GM18951 (cell line): ENCODE measurements around the gene OR2A5.
"Not testable (repeated sequence)": the region's sequence is repeated elsewhere in the genome, so short reads cannot be mapped to it uniquely, and the experiment has no call there.

Source experiments
- POLR2A ChIP-seq: IDR thresholded peaks from 4 replicates; pipeline ENCODE4 v1.6.1; 2011; ENCODE audit warnings: mild to moderate bottlenecking; ENCODE audit not compliant: insufficient read length, insufficient read depth; ENCODE audit errors: extremely low read depth
- in situ Hi-C: fragments of 300-500 bp; cut with MboI; formaldehyde crosslinking; loops from one replicate; pipeline ENCODE4 v1.12.0; 2022; ENCODE audit warnings: low sequenced_read_pairs, mixed read lengths, inconsistent platforms; ENCODE audit not compliant: unreplicated experiment

OR2A5 gene

GRCh38 chr7:144023171-144023827, 25.4 kb upstream of the OR2A5 start:
- in situ Hi-C loops = no loop called here
- no peak for TF ChIP-seq POLR2A

GRCh38 chr7:144024213-144024612, 24.5 kb upstream of the OR2A5 start:
- in situ Hi-C loops = no loop called here
- no peak for TF ChIP-seq POLR2A

GRCh38 chr7:144026203-144026883, 22.4 kb upstream of the OR2A5 start:
- in situ Hi-C loops = no loop called here
- TF ChIP-seq POLR2A = no peak

- no peak for TF ChIP-seq POLR2A
- in situ Hi-C loops = no loop called here
These were observed 21.7 kb upstream of the OR2A5 start for GRCh38 chr7:144027070-144027469.

GRCh38 chr7:144027974-144028373, 20.8 kb upstream of the OR2A5 start:
- no peak for TF ChIP-seq POLR2A

GRCh38 chr7:144028547-144028946, 20.2 kb upstream of the OR2A5 start:
- no peak for TF ChIP-seq POLR2A
- in situ Hi-C loops = no loop called here

More at GRCh38 chr7:144027974-144028373, 20.8 kb upstream of the OR2A5 start:
- in situ Hi-C loops = no loop called here

GRCh38 chr7:144032516-144032915, 16.2 kb upstream of the OR2A5 start:
- TF ChIP-seq POLR2A = no peak
- in situ Hi-C loops = no loop called here

- no peak for TF ChIP-seq POLR2A
- in situ Hi-C loops = no loop called here
These were observed 15.6 kb upstream of the OR2A5 start for GRCh38 chr7:144032985-144033709.

GRCh38 chr7:144035385-144035784, 13.4 kb upstream of the OR2A5 start:
- in situ Hi-C loops = no loop called here
- TF ChIP-seq POLR2A = no peak

GRCh38 chr7:144036302-144036885, 12.4 kb upstream of the OR2A5 start:
- in situ Hi-C loops = no loop called here
- TF ChIP-seq POLR2A = no peak

GRCh38 chr7:144037414-144038035, 11.2 kb upstream of the OR2A5 start:
- no peak for TF ChIP-seq POLR2A
- in situ Hi-C loops = no loop called here

- no peak for TF ChIP-seq POLR2A
- in situ Hi-C loops = no loop called here
These were observed 9.9 kb upstream of the OR2A5 start for GRCh38 chr7:144038887-144039286.

GRCh38 chr7:144049491-144049890, 743 bp downstream of the OR2A5 start:
- TF ChIP-seq POLR2A = no peak
- in situ Hi-C loops = no loop called here

- in situ Hi-C loops = no loop called here
- no peak for TF ChIP-seq POLR2A
These were observed 1.3 kb downstream of the OR2A5 start for GRCh38 chr7:144050093-144050492.

- in situ Hi-C loops = not testable (repeated sequence)
These were observed 2.1 kb downstream of the OR2A5 start for GRCh38 chr7:144050884-144051283.
